Measurements from ENCODE around the gene KATNB1. TPM values are rescaled to one million over a fixed set of nuclear protein-coding genes. Genes with fewer than 3 reads are reported as not detected.

Gene KATNB1
- total RNA-seq, 1 experiment from 2014 or later, result 32.2 TPM

DNA sequence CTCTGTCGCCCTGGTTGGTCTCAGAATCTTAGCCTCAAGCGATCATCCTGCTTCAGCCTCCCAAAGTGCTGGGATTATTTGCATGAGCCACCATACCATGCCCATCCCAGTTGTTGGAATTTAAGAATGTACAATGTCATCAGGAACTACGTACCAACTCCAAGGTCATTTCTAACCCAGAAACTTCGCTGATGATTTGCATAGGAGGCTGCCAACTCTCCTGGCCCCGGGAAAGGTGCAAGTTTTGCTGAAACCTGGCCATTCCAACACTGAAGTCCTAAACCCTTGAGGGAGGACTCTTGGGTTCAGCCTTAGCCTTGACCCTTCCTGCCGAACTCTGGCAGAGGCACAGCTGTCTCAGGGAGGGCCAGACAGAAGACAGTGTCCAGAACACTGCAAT, 69.6 kb downstream of the KATNB1 start:
- Histone ChIP-seq H3K4me1 (ENCODE audit: control insufficient read depth in 1 of 2, insufficient read depth in 2 of 2, low read length in 2 of 2) (peaks cover 65 to 72% of the 10 kb centered on the region in 2 experiments), H3K9me3 (ENCODE audit: control insufficient read depth in 1 of 2, insufficient read depth in 1 of 2, low read depth in 1 of 2, low read length in 2 of 2) (no peaks in the 10 kb centered on the region), H2AFZ (ENCODE audit: low read depth, low read length, poor library complexity, severe bottlenecking) (no peak overlapping the region), H3K79me2 (ENCODE audit: insufficient read depth, low read length) (peaks cover 13% of the 10 kb centered on the region; the same call in 1 of the 2 replicates), H3K9ac (ENCODE audit: low read length) (no peak overlapping the region), H3K9me2 (ENCODE audit: insufficient read depth) (no peaks in the 10 kb centered on the region), H3K4me3 (replicated peaks in 1 of 2; ENCODE audit: low read depth in 1 of 2, low read length in 2 of 2) (no peak overlapping the region), H3K27me3 (ENCODE audit: insufficient read depth, low read length) (no peaks in the 10 kb centered on the region), H3K4me2 (ENCODE audit: low read length) (no peak overlapping the region), H4K20me1 (ENCODE audit: insufficient read depth) (no peaks in the 10 kb centered on the region), H3K27ac (ENCODE audit: low read depth, low read length) (no peak overlapping the region), H3K36me3 (ENCODE audit: control insufficient read depth in 1 of 2, insufficient read depth in 2 of 2, low read length in 2 of 2) (no peaks in the 10 kb centered on the region)
- TF ChIP-seq EZH2phosphoT487 (IDR thresholded peaks at IDR 0.05; ENCODE audit: borderline replicate concordance) (no peak), JUND (IDR thresholded peaks at IDR 0.05) (no peak), POLR2A (IDR thresholded peaks at IDR 0.05; ENCODE audit: borderline replicate concordance, extremely low read depth, insufficient read depth, insufficient read length) (no peak), YY1 (IDR thresholded peaks at IDR 0.05; ENCODE audit: extremely low read depth, insufficient replicate concordance, low read depth, low read length) (no peak), POLR2AphosphoS5 (IDR thresholded peaks at IDR 0.05; ENCODE audit: low read depth, low read length) (no peak), SIN3A (IDR thresholded peaks at IDR 0.05; ENCODE audit: low read depth) (no peak), RAD21 (IDR thresholded peaks at IDR 0.05; ENCODE audit: low read depth) (no peak), CEBPB (IDR thresholded peaks at IDR 0.05; ENCODE audit: low read depth) (no peak), FOSL1 (IDR thresholded peaks at IDR 0.05; ENCODE audit: low read depth) (no peak), SRF (IDR thresholded peaks at IDR 0.05; ENCODE audit: low read depth) (no peak), SP1 (IDR thresholded peaks at IDR 0.05; ENCODE audit: low read depth) (no peak), ZFX (IDR thresholded peaks at IDR 0.05) (no peak), EZH2 (IDR thresholded peaks at IDR 0.05) (no peak), TCF7L2 (IDR thresholded peaks at IDR 0.05; ENCODE audit: borderline replicate concordance, extremely low read depth, insufficient read depth, insufficient read length) (no peak), ZNF274 (IDR thresholded peaks at IDR 0.05; ENCODE audit: low read depth, low read length) (no peak), ELF1 (IDR thresholded peaks at IDR 0.05; ENCODE audit: borderline replicate concordance, low read depth) (no peak)
- TF ChIP-seq, protein P1, sequence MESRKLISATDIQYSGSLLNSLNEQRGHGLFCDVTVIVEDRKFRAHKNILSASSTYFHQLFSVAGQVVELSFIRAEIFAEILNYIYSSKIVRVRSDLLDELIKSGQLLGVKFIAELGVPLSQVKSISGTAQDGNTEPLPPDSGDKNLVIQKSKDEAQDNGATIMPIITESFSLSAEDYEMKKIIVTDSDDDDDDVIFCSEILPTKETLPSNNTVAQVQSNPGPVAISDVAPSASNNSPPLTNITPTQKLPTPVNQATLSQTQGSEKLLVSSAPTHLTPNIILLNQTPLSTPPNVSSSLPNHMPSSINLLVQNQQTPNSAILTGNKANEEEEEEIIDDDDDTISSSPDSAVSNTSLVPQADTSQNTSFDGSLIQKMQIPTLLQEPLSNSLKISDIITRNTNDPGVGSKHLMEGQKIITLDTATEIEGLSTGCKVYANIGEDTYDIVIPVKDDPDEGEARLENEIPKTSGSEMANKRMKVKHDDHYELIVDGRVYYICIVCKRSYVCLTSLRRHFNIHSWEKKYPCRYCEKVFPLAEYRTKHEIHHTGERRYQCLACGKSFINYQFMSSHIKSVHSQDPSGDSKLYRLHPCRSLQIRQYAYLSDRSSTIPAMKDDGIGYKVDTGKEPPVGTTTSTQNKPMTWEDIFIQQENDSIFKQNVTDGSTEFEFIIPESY (IDR thresholded peaks at IDR 0.05; ENCODE audit: extremely low read depth, insufficient replicate concordance, low read length), result no peak
- TF ChIP-seq, protein P2, sequence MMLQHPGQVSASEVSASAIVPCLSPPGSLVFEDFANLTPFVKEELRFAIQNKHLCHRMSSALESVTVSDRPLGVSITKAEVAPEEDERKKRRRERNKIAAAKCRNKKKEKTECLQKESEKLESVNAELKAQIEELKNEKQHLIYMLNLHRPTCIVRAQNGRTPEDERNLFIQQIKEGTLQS (IDR thresholded peaks at IDR 0.05), result no peak
- TF ChIP-seq, protein P3, sequence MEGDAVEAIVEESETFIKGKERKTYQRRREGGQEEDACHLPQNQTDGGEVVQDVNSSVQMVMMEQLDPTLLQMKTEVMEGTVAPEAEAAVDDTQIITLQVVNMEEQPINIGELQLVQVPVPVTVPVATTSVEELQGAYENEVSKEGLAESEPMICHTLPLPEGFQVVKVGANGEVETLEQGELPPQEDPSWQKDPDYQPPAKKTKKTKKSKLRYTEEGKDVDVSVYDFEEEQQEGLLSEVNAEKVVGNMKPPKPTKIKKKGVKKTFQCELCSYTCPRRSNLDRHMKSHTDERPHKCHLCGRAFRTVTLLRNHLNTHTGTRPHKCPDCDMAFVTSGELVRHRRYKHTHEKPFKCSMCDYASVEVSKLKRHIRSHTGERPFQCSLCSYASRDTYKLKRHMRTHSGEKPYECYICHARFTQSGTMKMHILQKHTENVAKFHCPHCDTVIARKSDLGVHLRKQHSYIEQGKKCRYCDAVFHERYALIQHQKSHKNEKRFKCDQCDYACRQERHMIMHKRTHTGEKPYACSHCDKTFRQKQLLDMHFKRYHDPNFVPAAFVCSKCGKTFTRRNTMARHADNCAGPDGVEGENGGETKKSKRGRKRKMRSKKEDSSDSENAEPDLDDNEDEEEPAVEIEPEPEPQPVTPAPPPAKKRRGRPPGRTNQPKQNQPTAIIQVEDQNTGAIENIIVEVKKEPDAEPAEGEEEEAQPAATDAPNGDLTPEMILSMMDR (IDR thresholded peaks at IDR 0.05 in 2 of 3, conservative IDR thresholded peaks at IDR 0.05 in 1 of 3; ENCODE audit: borderline replicate concordance in 1 of 3, insufficient read depth in 1 of 3, low read depth in 2 of 3, low read length in 2 of 3), result no peak
- TF ChIP-seq, protein P4, sequence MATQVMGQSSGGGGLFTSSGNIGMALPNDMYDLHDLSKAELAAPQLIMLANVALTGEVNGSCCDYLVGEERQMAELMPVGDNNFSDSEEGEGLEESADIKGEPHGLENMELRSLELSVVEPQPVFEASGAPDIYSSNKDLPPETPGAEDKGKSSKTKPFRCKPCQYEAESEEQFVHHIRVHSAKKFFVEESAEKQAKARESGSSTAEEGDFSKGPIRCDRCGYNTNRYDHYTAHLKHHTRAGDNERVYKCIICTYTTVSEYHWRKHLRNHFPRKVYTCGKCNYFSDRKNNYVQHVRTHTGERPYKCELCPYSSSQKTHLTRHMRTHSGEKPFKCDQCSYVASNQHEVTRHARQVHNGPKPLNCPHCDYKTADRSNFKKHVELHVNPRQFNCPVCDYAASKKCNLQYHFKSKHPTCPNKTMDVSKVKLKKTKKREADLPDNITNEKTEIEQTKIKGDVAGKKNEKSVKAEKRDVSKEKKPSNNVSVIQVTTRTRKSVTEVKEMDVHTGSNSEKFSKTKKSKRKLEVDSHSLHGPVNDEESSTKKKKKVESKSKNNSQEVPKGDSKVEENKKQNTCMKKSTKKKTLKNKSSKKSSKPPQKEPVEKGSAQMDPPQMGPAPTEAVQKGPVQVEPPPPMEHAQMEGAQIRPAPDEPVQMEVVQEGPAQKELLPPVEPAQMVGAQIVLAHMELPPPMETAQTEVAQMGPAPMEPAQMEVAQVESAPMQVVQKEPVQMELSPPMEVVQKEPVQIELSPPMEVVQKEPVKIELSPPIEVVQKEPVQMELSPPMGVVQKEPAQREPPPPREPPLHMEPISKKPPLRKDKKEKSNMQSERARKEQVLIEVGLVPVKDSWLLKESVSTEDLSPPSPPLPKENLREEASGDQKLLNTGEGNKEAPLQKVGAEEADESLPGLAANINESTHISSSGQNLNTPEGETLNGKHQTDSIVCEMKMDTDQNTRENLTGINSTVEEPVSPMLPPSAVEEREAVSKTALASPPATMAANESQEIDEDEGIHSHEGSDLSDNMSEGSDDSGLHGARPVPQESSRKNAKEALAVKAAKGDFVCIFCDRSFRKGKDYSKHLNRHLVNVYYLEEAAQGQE (IDR thresholded peaks at IDR 0.05; ENCODE audit: low read depth), result no peak
- no peak for ATAC-seq
- RAD21 ChIA-PET (ENCODE audit: low non-redundant PET in 1 of 2, low total read pairs in 2 of 2, uncharacterized antibody in 2 of 2, unreplicated experiment in 2 of 2), result no interaction called here
- no peak for DNase-seq (ENCODE audit: low read depth, low spot score)
- intact Hi-C loops (cut with micrococcal nuclease), result no loop called here
- BruUV-seq (replicated peaks), result no TSS peak
- POLR2A ChIA-PET, result no interaction called here
- CTCF ChIA-PET, result no interaction called here
